PC-3 (cell line): Measurements from ENCODE around the gene ZSCAN29.

ENCODE experiments used
- EZH2 ChIP-seq: fragments of 300-600 bp; sonication (generic); IDR thresholded peaks from one replicate; pipeline ENCODE4 v1.6.1; 2017; ENCODE audit warnings: antibody characterized with exemption, mild to moderate bottlenecking, low read length; ENCODE audit not compliant: unreplicated experiment
- TF ChIP-seq, protein P1 (sequence below): fragments of 300-600 bp; sonication (generic); conservative IDR thresholded peaks from 2 replicates; pipeline ENCODE4 v1.5.1; 2017; ENCODE audit warnings: antibody characterized with exemption, low read depth, mild to moderate bottlenecking, low read length

DNA sequence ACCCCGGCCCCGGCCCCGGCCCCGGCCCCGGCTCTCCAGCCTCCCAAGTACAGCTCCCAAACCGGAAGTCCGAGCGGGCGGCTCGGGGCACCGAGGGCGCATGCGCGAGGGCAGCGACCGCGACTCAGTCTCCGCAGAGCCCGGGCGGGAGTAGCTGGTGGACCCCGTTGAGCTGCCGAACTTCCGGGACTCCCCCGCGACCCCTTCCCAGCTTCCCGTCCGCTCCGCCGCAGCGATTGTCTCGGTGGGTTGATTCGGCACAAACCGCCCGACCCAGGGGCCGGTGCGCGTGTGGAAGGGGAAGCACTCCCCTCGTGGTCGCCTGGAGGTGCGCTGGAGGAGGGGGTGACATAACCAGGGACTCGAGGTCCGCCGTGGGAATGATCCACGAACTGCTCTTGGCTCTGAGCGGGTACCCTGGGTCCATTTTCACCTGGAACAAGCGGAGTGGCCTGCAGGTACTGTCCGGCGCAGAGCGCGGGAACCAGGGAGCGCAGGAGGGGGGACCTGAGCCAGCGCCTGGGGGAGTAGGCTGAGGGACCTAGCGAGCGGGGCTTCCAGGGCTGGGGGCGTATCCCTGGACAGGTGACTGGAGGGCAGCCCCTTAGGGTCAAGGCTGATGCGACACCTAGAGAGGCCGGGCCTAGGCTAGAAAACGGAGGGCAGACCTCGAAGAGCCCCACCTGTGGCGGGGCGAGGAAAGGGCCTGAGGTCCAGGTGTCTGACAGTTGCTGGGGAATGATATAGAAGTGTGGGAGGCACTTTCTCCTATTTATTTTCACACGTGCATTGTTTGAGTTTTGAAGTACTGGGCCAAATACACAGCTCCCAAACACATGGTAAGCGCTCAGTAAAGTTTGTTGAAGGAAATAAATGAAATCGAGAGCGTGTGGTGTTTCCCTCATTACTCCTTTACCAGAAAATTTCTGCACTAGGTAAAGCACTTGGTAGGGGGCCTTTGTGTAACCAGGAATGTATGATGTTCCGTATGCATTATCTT, at the start of gene ZSCAN29, which contains the start of gene TUBGCP4:
- TF ChIP-seq, protein P1, sequence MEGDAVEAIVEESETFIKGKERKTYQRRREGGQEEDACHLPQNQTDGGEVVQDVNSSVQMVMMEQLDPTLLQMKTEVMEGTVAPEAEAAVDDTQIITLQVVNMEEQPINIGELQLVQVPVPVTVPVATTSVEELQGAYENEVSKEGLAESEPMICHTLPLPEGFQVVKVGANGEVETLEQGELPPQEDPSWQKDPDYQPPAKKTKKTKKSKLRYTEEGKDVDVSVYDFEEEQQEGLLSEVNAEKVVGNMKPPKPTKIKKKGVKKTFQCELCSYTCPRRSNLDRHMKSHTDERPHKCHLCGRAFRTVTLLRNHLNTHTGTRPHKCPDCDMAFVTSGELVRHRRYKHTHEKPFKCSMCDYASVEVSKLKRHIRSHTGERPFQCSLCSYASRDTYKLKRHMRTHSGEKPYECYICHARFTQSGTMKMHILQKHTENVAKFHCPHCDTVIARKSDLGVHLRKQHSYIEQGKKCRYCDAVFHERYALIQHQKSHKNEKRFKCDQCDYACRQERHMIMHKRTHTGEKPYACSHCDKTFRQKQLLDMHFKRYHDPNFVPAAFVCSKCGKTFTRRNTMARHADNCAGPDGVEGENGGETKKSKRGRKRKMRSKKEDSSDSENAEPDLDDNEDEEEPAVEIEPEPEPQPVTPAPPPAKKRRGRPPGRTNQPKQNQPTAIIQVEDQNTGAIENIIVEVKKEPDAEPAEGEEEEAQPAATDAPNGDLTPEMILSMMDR: peak; percentile 59
- TF ChIP-seq EZH2: no peak
